ENCODE data around the gene FHIT.
"Not testable (repeated sequence)": the region's sequence is repeated elsewhere in the genome, so short reads cannot be mapped to it uniquely, and the experiment has no call there.

FHIT gene

DNA sequence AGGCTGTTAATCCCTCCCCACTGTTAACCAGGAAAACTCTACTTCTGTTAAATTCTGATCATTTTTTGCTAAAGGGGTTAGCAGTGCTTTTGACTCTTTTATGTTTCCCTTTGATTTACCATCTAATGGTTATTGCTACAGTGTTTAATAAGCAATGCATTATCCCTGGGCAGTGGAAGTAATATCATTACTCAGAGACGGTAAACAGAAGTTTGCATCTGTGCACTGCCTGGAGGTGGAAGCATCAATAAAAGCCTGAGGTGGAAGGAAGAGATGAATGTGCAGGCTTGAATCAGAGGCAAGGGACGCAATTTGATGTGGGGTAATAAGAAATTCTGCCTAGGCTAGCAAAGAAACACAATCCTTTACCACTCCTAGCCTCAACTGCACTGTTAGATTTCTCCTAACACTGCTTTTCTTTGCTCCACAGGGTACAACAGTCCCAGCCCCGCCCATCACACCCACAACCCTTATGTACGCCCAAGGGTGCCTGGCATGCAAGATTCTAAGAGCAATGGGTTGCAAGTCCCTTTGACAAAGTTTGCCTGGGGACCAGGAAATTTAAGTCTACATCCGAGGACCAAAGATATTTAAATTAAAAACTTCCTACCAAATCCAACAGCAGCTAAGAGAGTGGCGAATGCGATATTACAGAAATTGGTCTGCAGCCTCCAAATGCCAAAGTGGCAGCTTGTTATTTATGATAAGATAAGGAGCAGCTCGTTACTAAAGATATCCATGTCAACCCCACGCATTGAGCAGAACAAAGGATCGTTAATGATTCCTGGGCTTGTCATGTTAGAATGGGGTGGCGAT is 261.4 kb downstream of the FHIT start:
- no peak for DNase-seq (ENCODE audit: low spot score)

- DNase-seq (ENCODE audit: low spot score), result not testable (repeated sequence)
Observed at GRCh38 chr3:60987191-60987590, 264.1 kb downstream of the FHIT start.

- no peak for DNase-seq (ENCODE audit: low spot score)
Observed at GRCh38 chr3:60986552-60986951, 264.7 kb downstream of the FHIT start.

GRCh38 chr3:60983906-60984305 is 267.3 kb downstream of the FHIT start:
- no peak for DNase-seq (ENCODE audit: low spot score)

GRCh38 chr3:60980342-60980692 is 270.9 kb downstream of the FHIT start:
- DNase-seq (ENCODE audit: low spot score), result no peak

DNA sequence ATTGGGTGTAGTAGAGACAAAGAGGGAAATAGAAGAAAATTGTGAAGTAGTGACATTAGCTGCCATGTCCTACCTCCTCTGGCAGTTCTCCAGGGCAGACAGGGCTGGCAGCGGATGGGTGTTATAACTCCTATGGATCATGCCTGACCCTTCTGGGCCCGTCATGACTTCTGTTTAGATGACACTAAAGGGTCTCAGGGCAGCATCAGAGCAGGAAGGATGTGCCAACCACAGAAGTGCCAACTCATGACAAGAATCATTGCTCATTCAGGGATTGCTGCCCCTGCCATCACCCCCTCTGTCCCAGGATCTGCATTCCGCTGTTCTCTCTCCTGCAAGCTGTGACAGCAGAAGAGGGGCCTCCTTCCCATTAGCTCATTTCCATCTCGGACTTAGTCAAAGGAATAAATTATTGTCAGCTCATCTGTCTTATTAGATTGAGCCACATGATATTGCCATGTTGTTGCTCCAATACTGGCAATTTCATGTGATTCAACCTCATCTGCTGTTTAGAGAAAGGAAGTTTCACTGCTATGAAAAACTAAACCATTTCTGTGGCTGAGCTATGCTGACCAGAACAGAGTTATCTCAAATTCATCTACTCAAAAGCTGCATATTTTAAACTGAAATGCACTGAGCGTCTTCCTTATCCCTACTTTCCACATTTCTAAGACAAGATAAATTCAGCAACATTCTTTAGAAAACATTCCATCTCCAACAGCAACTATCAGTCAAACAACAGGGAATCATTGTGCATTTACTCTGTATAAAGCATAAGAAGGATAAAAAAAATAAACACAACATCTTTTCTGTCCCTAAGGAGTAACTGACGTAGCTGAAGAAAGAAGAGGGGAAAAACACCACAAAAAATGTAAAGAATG is 271.6 kb downstream of the FHIT start:
- no peak for DNase-seq (ENCODE audit: low spot score)

- no peak for DNase-seq (ENCODE audit: low spot score)
Observed at GRCh38 chr3:60973321-60973720, 277.9 kb downstream of the FHIT start.

DNA sequence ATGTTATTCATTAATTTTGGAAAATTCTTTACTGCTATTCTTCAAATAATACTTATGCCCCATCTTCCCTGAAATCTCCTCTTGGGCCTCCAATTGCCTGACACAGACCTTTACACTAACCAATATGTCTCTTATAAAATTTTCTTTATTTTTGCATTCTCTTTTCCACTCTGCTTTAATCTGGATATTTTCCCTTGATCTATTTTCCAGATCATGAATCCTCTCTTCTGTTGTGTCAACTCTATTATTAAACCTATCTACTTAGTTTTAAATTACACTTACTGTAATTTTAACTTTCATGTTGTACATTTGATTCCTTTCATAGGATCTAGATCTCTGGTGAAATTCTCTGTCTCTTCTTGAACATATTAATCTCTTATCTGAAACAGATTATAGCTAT is 278.7 kb downstream of the FHIT start:
- no peak for DNase-seq (ENCODE audit: low spot score)

DNA sequence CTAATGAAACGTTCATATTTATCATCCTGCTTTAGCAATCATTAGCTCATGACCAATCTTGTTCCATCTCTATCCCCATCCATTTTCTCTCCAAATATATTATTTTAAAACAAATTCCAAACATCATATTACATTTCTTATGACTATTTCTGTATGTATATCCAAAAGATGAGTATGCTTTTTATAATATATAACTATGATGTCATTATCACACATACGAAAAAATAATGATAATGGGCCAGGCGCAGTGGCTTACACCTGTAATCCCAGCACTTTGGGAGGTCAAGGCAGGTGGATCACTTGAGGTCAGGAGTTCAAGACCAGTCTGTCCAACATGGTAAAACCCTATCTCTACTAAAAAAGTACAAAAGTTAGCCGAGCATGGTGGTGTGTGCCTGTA is 280.4 kb downstream of the FHIT start:
- DNase-seq (ENCODE audit: low spot score), result no peak

GRCh38 chr3:60967141-60967540 is 284.1 kb downstream of the FHIT start:
- DNase-seq (ENCODE audit: low spot score), result no peak

GRCh38 chr3:60957541-60957940 is 293.7 kb downstream of the FHIT start:
- no peak for DNase-seq (ENCODE audit: low spot score)

DNA sequence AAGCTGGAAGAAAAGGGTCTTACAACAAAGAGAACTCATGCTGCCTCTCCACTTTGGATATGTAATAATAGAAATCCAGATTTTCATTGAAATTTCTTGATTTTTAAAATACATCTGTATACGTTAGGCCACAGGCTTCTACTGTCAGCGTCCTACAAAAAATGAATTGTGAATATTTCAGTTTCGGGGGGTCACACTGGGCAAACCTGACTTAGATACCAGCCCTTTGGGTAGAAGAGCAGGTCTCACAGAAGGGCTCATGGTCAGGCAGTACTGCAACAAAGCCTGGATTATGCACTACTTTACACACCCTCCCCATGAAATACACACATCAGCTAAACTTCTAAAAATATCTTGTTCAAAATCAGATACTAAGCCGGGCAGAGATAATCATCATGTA is 294.5 kb downstream of the FHIT start:
- DNase-seq (ENCODE audit: low spot score), result no peak

- DNase-seq (ENCODE audit: low spot score), result no peak
Observed at GRCh38 chr3:60955034-60955433, 296.2 kb downstream of the FHIT start.

DNA sequence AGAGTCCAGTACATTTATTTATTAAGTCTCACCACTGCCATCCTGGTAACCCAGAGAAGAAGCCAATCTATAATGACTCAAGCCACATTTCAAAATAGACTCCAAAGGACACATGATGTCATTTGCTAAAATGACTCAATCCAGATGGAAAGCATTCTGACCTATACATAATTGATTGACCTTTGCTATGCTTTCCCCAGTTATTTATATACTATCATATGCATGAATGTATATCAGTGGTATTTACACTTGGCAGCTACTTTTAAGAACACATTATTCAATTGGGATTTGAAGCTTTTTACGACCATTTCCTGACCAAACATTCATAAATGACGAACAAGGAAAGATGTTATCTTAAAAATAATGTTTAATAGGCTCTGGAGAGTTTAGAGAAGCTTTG is 297.2 kb downstream of the FHIT start:
- DNase-seq (ENCODE audit: low spot score), result no peak

GRCh38 chr3:60953351-60953750 is 297.9 kb downstream of the FHIT start:
- DNase-seq (ENCODE audit: low spot score), result no peak

- no peak for DNase-seq (ENCODE audit: low spot score)
Observed at GRCh38 chr3:60952055-60952454, 299.2 kb downstream of the FHIT start.

DNA sequence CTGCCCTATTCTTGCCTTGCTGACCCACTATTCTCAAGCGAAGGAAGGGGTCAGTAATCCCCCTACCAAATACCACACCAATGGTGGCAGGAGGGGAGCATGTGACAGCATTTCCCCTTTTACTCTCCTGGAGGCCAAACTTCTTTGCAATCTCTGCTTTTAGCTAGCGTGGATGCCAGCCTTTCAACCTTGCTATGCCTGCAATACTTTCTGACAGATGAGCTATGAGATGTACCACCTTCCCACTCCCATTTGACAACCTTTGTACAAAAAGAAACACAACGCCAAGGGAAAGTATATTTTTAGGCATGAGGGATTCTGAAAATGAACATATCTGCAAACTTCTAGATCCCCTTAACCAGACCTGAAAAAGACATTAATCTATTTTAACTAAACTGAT is 302.1 kb downstream of the FHIT start:
- no peak for DNase-seq (ENCODE audit: low spot score)

DNA sequence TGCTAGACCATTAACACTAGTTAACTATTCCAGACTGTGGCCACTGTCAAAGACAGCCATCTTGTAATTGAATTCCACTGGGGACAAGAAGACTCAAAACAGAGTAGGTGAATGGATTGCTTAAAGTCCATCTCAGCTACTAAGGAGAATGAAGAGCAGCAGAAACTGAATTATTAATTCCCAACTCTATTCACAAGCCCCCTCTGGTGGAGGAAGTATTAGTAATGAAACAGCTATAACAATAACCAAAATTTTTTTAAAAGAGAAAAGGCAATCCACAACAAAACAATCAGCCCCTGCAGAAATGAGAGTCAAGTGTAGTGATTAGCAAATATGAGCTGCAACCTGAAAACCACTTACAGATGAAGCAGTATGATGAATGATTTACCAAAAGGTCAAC is 302.8 kb downstream of the FHIT start:
- DNase-seq (ENCODE audit: low spot score), result no peak

DNA sequence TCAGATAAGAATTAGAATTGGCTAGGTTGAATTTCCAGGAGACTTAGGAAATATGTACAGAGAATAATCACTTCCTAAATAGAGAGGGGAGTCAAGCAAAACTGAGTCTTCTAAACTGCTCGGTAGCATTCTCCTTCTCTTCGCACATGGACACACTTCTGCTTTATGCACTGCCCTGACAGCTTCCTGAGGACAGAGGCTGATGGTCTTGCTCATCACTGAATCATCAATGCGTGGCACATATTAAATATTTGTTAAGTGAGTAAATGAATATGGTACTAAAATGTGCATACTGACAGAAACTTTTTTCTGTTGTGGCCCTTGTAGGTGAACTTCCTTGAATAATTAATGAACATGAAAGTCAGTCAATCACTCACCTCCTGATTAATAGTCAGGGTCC is 315.5 kb downstream of the FHIT start:
- DNase-seq (ENCODE audit: low spot score), result no peak

DNA sequence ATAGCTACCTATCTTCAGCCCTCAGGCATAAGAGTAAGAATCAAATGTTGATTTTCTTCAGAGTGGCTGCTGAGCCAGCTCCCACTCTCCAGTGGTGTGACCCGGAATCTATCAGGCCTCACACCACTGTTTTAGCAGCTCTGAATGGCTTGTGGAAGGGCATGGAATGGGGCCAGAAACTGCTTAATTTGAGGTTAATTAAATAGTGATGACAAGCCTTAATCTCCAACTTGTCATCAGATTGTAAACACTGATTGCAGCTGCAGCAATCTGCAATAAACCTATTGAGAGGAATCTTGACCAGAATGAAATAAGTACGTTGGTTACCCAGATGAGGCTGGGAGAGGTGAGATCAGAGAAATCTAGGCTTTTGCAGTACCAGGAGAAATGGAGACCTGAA is 317.4 kb downstream of the FHIT start:
- no peak for DNase-seq (ENCODE audit: low spot score)

- no peak for DNase-seq (ENCODE audit: low spot score)
Observed at GRCh38 chr3:60932643-60933042, 318.6 kb downstream of the FHIT start.

DNA sequence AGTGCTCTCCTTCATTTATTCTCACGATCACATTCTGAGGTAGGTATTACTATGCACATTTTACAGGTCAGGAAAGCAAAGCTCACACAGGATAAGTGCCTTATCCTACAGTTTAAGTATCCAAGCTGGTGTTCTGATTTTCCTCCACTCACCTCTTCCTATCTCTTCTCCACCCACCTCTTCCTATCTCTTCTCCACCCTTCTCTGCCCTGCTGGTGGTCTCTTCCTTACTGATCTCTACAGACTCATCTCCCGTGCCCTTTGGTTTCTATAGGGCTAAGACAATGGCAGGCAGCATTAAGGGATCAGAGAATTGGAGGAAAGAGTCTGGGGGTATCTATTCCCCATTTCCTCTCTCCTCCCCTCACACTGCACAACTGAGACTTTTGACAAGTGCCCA is 319.1 kb downstream of the FHIT start:
- DNase-seq (ENCODE audit: low spot score), result no peak

DNA sequence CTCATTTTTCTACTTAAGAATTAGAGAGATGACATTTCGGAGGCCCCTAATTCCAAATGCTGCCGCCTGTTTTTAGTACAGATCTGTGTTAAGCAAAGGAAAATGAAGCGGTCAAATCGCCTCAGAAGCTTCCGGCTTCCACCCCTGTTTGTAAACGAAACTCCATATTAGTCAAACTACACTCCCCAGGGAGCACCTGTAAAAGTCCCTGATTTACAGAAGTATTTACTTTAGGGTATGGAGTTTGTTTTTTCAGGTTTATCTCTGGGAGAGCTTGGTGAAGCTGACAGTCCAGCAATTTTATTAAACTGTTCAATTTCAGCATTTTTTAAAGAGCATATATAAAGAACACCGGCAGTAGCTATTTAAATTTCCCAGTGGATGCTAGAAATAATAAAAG is 319.8 kb downstream of the FHIT start:
- no peak for DNase-seq (ENCODE audit: low spot score)

DNA sequence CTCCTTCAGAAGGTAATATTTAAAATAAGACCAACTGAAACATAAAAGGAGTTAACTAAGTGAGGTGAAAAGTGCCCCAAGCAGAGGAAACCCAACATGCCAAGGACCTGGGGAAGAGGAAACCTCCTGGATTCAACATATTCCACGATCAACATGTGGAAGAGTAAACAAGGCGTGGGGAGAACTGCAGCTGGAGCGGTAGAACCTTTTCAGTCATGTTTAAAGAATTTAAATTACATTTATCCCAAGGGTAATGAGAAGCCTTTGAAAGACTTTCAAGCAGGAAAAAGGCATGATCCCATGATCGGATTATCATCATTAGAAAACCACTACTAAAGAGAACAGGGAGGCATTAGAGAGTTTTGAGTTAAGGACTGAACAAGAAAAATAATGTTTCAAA is 330.7 kb downstream of the FHIT start:
- DNase-seq (ENCODE audit: low spot score), result no peak

Measured in CD4-positive, alpha-beta T cell treated with Interleukin-2 at 100 ng/mL for 4 hours (primary cell).